Body of pancreas (tissue), 4 donors: ENCODE measurements around the gene KIN. TPM values are rescaled to one million over a fixed set of nuclear protein-coding genes. Genes with fewer than 3 reads are reported as not detected.
"Not testable (repeated sequence)": the region's sequence is repeated elsewhere in the genome, so short reads cannot be mapped to it uniquely, and the experiment has no call there.

ENCODE experiments used
- ATAC-seq: fragments of 150-250 bp; one replicate; pipeline ENCODE4 v1.9.1; 2016
- DNase-seq, 4 donors: peaks; one replicate each; pipeline ENCODE4 v3.0.0-alpha.2; 2019
- H3K27ac ChIP-seq, 4 donors: fragments of 200-600 bp; sonication (generic); 1 replicate in 3 of 4; 2 replicates in 1 of 4; pipeline versions ENCODE4 v1.5.1 to v1.6.1; 2016 to 2019; ENCODE audit warnings: mild to moderate bottlenecking in 1 of 4, mixed read lengths in 1 of 4, moderate library complexity in 1 of 4
- H3K27me3 ChIP-seq, 2 donors: fragments of 200-600 bp; sonication (generic); one replicate each; pipeline ENCODE4 v1.6.0; 2016; ENCODE audit warnings: mild to moderate bottlenecking in 1 of 2
- H3K36me3 ChIP-seq, 2 donors: fragments of 200-600 bp; sonication (generic); replicated peaks in 1 of 2; 2 replicates each; pipeline ENCODE4 v1.5.1; 2016; ENCODE audit warnings: low read depth in 2 of 2; ENCODE audit not compliant: insufficient read depth in 1 of 2
- H3K4me1 ChIP-seq: fragments of 200-600 bp; sonication (generic); one replicate; pipeline ENCODE4 v1.6.0; 2016
- H3K4me3 ChIP-seq, 2 donors: fragments of 200-600 bp; sonication (generic); 1 replicate in 1 of 2; 2 replicates in 1 of 2; pipeline ENCODE4 v1.5.1; 2016 to 2019
- H3K9me3 ChIP-seq, 3 donors: fragments of 200-600 bp; sonication (generic); 1 replicate in 2 of 3; 2 replicates in 1 of 3; pipeline ENCODE4 v1.5.1; 2016
- CTCF ChIP-seq, 7 experiments: fragments of 450-650 bp in 4 of 7; fragments of 200-600 bp in 3 of 7; sonication (generic) in 3 of 7; IDR thresholded peaks; one replicate each; pipeline ENCODE4 v1.5.1; 2016 to 2019; ENCODE audit warnings: antibody characterized with exemption in 7 of 7
- POLR2A ChIP-seq, 3 donors: fragments of 450-650 bp; IDR thresholded peaks; one replicate each; pipeline ENCODE4 v1.6.1; 2016; ENCODE audit warnings: antibody characterized with exemption in 3 of 3, mild to moderate bottlenecking in 2 of 3
- WGBS, 2 donors: methylation state at CpG; one replicate each; pipeline ENCODE4 v1.1.5; 2017; 5-methylcytosine and 5-hydroxymethylcytosine counted together
- intact Hi-C: fragments of 100-400 bp; cut with DNase I; formaldehyde crosslinking; loops from one replicate; pipeline ENCODE4 v1.15.1; 2023
- total RNA-seq, 2 donors: library from RNA; depleted of rRNA; stranded (reverse); fragments of >200 nt; gene quantifications; one replicate each; pipeline ENCODE4 v1.1.0, GENCODE V29; 2016

KIN gene
- total RNA-seq, 2 donors from 2014 or later = 4.9 to 6.2 TPM

GRCh38 chr10:7715515-7715914 is 72.3 kb downstream of the KIN start:
- Histone ChIP-seq H3K4me1 (no peaks in the 10 kb centered on the region), H3K36me3 (no peaks in the 10 kb centered on the region), H3K4me3 (no peak overlapping the region), H3K27me3 (no peaks in the 10 kb centered on the region), H3K27ac (no peak overlapping the region), H3K9me3 (no peaks in the 10 kb centered on the region)
- no peak for ATAC-seq
- intact Hi-C loops = no loop called here
- TF ChIP-seq POLR2A (IDR thresholded peaks at IDR 0.05) (no peak), CTCF (IDR thresholded peaks at IDR 0.05) (no peak)
- no peak for DNase-seq
- 76 to 82% methylated on average over 7 of the region's 7 CpGs for WGBS, 2 donors

- not testable (repeated sequence) for ATAC-seq
Measured at GRCh38 chr10:7711075-7711474, 76.7 kb downstream of the KIN start.

GRCh38 chr10:7710446-7710845 is 77.3 kb downstream of the KIN start:
- no peaks in the 10 kb centered on the region for H3K27me3 ChIP-seq
- TF ChIP-seq CTCF (IDR thresholded peaks at IDR 0.05) = no peak
- no peak for DNase-seq
- H3K9me3 ChIP-seq = no peaks in the 10 kb centered on the region
- peaks cover 23% of the 10 kb centered on the region for H3K4me1 ChIP-seq
- no peak overlapping the region for H3K27ac ChIP-seq
- 88 to 96% methylated on average over 1 of the region's 1 CpG for WGBS, 2 donors
- ATAC-seq = no peak
- intact Hi-C loops = no loop called here
- no peak overlapping the region for H3K4me3 ChIP-seq
- H3K36me3 ChIP-seq = no peaks in the 10 kb centered on the region

More at GRCh38 chr10:7711075-7711474, 76.7 kb downstream of the KIN start:
- H3K27ac ChIP-seq, H3K36me3 ChIP-seq, intact Hi-C loops, DNase-seq, H3K27me3 ChIP-seq, H3K4me3 ChIP-seq, H3K9me3 ChIP-seq: not testable (repeated sequence)
- H3K4me1 ChIP-seq = peaks cover 18% of the 10 kb centered on the region
- WGBS, 2 donors = 76 to 81% methylated on average over 5 of the region's 5 CpGs

GRCh38 chr10:7708832-7709231 is 79.0 kb downstream of the KIN start:
- ATAC-seq = no peak
- no peaks in the 10 kb centered on the region for H3K36me3 ChIP-seq
- DNase-seq = no peak
- intact Hi-C loops = no loop called here
- TF ChIP-seq CTCF (IDR thresholded peaks at IDR 0.05) (no peak), POLR2A (IDR thresholded peaks at IDR 0.05) (no peak)
- WGBS, 2 donors = 86 to 89% methylated on average over 4 of the region's 4 CpGs
- H3K4me3 ChIP-seq = no peak overlapping the region
- no peaks in the 10 kb centered on the region for H3K9me3 ChIP-seq
- H3K4me1 ChIP-seq = peaks cover 23% of the 10 kb centered on the region
- no peak overlapping the region for H3K27ac ChIP-seq
- H3K27me3 ChIP-seq = no peaks in the 10 kb centered on the region

- no peaks in the 10 kb centered on the region for H3K9me3 ChIP-seq
- TF ChIP-seq CTCF (IDR thresholded peaks at IDR 0.05) = no peak
- no peak for TF ChIP-seq POLR2A (IDR thresholded peaks at IDR 0.05)
- no peak overlapping the region for H3K4me3 ChIP-seq
- H3K36me3 ChIP-seq = no peaks in the 10 kb centered on the region
- H3K4me1 ChIP-seq = peaks cover 23% of the 10 kb centered on the region
- no peak for ATAC-seq
- H3K27ac ChIP-seq = peak overlapping the region in 1 of 4 donors; percentile 46
- WGBS, 2 donors = 45 to 66% methylated on average over 5 of the region's 5 CpGs
- intact Hi-C loops = no loop called here
- no peaks in the 10 kb centered on the region for H3K27me3 ChIP-seq
- no peak for DNase-seq
Measured at GRCh38 chr10:7707858-7708622, 79.8 kb downstream of the KIN start.
